NB4 (cell line): ENCODE results near the gene CD48.
A peak's percentile ranks its signal among the peaks of the same experiment; 100 is the strongest.
"Not testable (repeated sequence)": the region's sequence is repeated elsewhere in the genome, so short reads cannot be mapped to it uniquely, and the experiment has no call there.

ENCODE experiments used
- DNase-seq: peaks from one replicate; pipeline ENCODE4 v3.0.0; 2010; ENCODE audit warnings: low read depth
- H3K4me3 ChIP-seq: one replicate; pipeline ENCODE4 v1.5.1; 2011; ENCODE audit warnings: mild to moderate bottlenecking, low read depth, low read length, moderate library complexity
- CTCF ChIP-seq: IDR thresholded peaks from one replicate; pipeline ENCODE4 v1.5.1; 2012; ENCODE audit warnings: low read depth, low read length
- MAX ChIP-seq: IDR thresholded peaks from 2 replicates; pipeline ENCODE4 v1.6.1; 2011; ENCODE audit warnings: low read depth, low read length
- MYC ChIP-seq: IDR thresholded peaks from 2 replicates; pipeline ENCODE4 v1.6.1; 2011; ENCODE audit warnings: low read depth, low read length
- POLR2A ChIP-seq: IDR thresholded peaks from 2 replicates; pipeline ENCODE4 v1.6.1; 2011; ENCODE audit warnings: mild to moderate bottlenecking; ENCODE audit not compliant: insufficient read length; ENCODE audit errors: extremely low read depth

Gene CD48

GRCh38 chr1:160738271-160738670 lies 26.6 kb upstream of the CD48 start:
- TF ChIP-seq POLR2A: no peak
- no peak for TF ChIP-seq CTCF
- TF ChIP-seq MAX: no peak
- TF ChIP-seq MYC: no peak
- H3K4me3 ChIP-seq: no peak overlapping the region
- no peak for DNase-seq

- no peak overlapping the region for H3K4me3 ChIP-seq
Observed at GRCh38 chr1:160734301-160734700, 22.7 kb upstream of the CD48 start.

GRCh38 chr1:160733898-160734297 lies 22.3 kb upstream of the CD48 start:
- no peak overlapping the region for H3K4me3 ChIP-seq
- no peak for DNase-seq
- TF ChIP-seq POLR2A: no peak
- no peak for TF ChIP-seq CTCF
- TF ChIP-seq MAX: no peak
- no peak for TF ChIP-seq MYC

More at GRCh38 chr1:160734301-160734700, 22.7 kb upstream of the CD48 start:
- DNase-seq: no peak
- TF ChIP-seq MYC (no peak), CTCF (no peak), MAX (no peak), POLR2A (no peak)

GRCh38 chr1:160731990-160732389 lies 20.4 kb upstream of the CD48 start:
- TF ChIP-seq POLR2A (no peak), MAX (no peak)
- DNase-seq: no peak
- H3K4me3 ChIP-seq: no peak overlapping the region

- not testable (repeated sequence) for H3K4me3 ChIP-seq, DNase-seq
Observed at GRCh38 chr1:160731564-160731963, 19.9 kb upstream of the CD48 start.

- no peak for DNase-seq
- H3K4me3 ChIP-seq: no peak overlapping the region
- TF ChIP-seq MYC (no peak), CTCF (no peak), MAX (no peak), POLR2A (no peak)
Observed at GRCh38 chr1:160727316-160727640, 15.7 kb upstream of the CD48 start.

- peak; percentile 27; the same call in 1 of the 2 replicates for TF ChIP-seq MYC
- peak; percentile 80 for TF ChIP-seq CTCF
- no peak for TF ChIP-seq POLR2A
- DNase-seq: peak; percentile 87
- H3K4me3 ChIP-seq: no peak overlapping the region
Observed at GRCh38 chr1:160726498-160727315, 15.1 kb upstream of the CD48 start.
